ENCODE results near the gene PBXIP1.
"Not testable (repeated sequence)": the region's sequence is repeated elsewhere in the genome, so short reads cannot be mapped to it uniquely, and the experiment has no call there.

The PBXIP1 gene

DNA sequence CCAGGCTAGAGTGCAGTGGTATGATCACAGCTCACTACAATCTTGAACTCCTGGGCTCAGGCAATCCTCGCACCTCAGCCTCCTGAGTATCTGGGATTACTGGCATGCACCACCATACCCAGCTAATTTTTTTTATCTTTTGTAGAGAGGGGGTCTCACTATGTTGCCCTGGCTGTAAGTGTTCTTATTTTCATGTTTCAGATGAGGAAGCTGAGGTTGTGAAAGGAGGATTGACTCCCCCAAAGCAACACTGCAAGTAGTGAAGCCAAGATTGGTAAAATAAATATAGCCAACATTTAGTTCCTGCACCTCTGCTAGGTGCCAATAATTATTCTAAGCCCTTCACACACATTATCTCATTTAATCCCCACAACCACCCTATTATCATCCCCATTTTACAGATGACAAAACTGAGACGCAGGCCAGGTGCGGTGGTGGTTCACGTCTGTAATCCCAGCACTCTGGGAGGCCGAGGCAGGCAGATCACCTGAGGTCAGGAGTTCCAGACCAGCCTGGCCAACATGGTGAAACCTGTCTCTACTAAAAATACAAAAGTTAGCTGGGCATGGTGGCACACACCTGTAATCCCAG is 21.4 kb downstream of the PBXIP1 start:
- no peak for DNase-seq

GRCh38 chr1:154931940-154932487 is 23.9 kb downstream of the PBXIP1 start:
- DNase-seq = no peak

DNA sequence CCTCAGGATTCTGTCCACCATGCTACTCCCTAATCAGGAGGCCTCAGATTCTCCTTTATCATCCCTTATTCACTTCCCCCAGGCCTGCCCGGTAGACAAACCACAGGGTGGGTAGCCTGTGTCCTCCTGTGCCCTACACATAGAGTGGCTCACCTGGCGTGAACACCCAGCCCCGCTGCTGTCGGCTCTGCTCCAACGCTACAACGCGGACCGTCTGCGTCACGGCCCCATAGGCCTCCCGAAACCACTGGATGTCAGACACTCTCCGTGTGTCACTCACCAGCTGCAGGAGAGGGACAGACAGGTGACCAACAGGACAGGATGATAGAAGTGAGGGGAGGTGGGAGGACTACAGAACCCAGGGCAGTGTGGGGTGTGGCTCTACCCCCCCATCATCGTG is 29.7 kb downstream of the PBXIP1 start:
- no peak for DNase-seq

GRCh38 chr1:154925335-154926170 is 30.3 kb downstream of the PBXIP1 start:
- DNase-seq = no peak

GRCh38 chr1:154923695-154924094 is 32.2 kb downstream of the PBXIP1 start:
- DNase-seq = no peak

GRCh38 chr1:154913273-154913672 is 42.6 kb downstream of the PBXIP1 start:
- peak; percentile 41 for DNase-seq

- no peak for DNase-seq
Measured at GRCh38 chr1:154912755-154913154, 43.1 kb downstream of the PBXIP1 start.

DNA sequence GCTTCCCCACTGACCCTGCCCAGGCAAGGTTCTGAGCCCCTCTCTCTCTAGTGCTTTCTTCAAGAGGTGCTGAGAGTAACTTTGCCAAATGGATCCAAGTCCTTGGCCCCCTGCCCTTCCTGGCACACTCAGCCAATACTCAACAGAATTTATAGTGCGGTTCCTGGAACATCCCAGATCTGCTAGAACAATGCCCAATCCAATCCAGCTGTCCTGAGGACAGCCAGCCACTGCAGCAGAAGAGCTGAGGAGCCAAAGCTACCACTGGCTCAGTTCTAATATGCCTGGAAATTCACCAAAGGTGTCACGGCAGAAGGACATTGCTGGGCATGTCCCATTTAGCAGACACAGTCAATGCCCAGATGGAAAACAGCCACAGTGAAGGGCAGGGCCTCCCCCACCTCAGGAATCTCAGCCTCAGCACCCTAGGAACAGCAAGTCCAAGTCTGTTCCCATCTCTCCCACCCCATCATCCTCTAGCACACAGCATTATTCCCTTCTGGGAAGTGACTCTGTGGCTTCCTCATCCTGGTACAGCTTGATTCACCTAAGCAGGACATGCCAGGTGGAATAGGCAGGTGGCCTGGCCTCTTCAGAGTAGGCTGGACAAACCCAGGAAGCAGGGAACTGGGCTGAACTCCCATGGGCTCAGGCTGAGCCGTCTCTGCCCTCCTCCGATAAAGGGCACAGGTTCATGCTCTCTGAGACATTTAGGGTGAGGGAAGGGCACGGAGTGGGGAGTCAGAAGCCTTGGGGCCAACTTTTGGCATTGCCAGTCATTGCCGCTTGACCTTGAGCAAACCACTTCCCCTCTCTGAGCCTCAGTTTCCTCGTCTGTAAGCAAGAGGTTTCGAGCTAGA is 44.0 kb downstream of the PBXIP1 start:
- no peak for DNase-seq

- no peak for DNase-seq
Measured at GRCh38 chr1:154910851-154911250, 45.0 kb downstream of the PBXIP1 start.

- no peak for DNase-seq
Measured at GRCh38 chr1:154908937-154909336, 47.0 kb downstream of the PBXIP1 start.

DNA sequence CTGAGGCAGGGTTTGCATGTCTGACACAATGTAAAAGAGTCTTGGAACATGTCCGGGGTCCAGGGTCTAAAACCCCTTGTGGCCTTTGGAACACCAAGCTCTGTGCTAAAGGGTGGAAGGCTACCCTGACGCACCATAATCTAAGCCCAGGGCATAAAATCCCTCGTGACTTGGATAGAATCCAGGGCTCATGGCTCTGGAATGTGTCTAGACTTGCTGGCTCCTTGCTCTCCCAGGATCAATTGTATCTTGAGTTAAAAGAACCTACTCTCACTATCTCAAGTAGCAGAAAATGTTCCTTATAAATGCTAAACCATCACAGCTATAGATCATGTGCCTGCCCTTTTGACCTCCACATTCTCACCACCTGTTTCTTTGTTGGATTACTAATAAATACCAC is 47.8 kb downstream of the PBXIP1 start:
- DNase-seq = not testable (repeated sequence)

DNA sequence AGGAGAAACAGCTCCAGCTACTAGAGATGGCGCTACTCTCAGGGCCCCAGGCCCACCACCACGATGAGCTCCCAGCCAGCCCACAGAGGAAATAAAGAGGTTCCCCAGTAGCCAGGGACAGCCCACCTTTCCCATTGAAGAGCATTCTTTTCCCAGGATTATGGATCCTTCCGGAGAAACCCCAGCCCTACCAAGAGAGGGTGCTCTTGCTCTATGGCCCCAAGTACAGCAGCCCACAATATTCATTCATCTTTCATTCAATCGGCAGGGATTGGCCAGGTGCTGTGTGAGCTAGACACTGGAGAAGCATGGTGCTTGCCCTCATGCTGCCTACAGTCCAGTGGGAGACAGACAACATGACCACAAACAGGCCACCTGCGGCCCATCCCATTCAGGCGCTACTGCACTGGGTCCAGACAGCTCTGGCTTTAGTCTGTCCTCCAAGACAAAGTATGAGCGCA is 49.2 kb downstream of the PBXIP1 start:
- no peak for DNase-seq

GRCh38 chr1:154902938-154903566 is 52.8 kb downstream of the PBXIP1 start:
- no peak for DNase-seq

DNA sequence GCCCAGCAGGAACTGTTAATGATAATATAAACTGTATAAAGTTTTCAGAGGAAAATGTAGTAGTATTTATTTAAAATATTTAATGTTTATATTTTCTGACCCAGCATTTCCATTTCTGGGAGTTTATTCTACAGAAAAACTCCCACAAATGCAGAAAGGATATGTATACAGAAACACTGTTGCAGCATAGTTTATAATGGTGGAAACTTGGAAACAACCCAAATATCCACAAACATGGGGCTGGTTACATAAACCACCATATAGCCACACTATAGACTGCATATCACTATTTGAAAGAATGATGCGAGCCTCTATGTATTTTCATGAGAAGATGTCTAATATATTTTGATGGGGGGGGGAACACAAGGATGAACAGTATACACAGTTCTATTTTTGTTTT is 54.3 kb downstream of the PBXIP1 start:
- no peak for DNase-seq

GRCh38 chr1:154899041-154899440 is 56.9 kb downstream of the PBXIP1 start:
- no peak for DNase-seq

DNA sequence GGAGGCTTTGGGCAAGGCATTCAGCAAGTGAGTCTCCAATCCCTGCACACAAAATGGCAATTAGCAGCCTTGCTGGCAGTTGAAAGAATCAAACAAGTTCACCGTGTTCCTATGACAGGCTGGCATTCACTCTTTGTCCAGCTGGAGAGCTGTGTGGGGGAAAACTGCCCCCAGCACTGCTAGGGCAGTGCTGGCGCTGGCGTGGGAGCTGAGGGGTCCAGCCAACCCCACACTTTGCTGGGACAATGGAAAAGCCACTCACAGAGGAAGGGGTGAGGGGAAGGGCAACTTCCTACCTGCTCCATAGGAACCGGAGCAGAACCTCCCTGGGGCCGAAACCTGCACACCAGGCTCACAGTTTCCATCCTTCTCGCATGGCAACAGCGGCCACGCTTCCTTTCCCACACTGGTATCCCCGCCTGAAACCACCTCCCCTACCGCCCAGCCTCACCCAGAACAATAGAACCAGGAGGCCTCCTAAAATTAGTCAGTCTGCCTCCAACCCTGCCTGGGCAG is 59.1 kb downstream of the PBXIP1 start:
- no peak for DNase-seq

- no peak for DNase-seq
Measured at GRCh38 chr1:154895798-154896197, 60.1 kb downstream of the PBXIP1 start.

Data from NCI-H146 (cell line).